Stimulated activated naive B cell treated with anti-CD40 and anti-IgM and Interleukin-4, amounts not matched to agents 10 μg/mL and 1 μg/mL and 100 μg/mL, for 72 hours (primary cell): ENCODE results near the gene HOXB9.

ENCODE experiments used
- ATAC-seq, 2 donors: fragments of 150-1000 bp; cut with Tn5 transposase; replicated peaks; 2 replicates each; pipeline ENCODE4 v1.10.0; 2021; ENCODE audit warnings: moderate library complexity in 1 of 2
- DNase-seq: peaks from one replicate; pipeline ENCODE4 v3.0.0; 2021
- H3K27ac Mint-ChIP-seq: one replicate; pipeline ENCODE4 v1.8.0; 2022; ENCODE audit warnings: mild to moderate bottlenecking, mixed read lengths
- H3K27me3 Mint-ChIP-seq, 2 donors: one replicate each; pipeline ENCODE4 v1.8.0; 2022; ENCODE audit warnings: mixed read lengths in 2 of 2
- H3K36me3 Mint-ChIP-seq, 2 donors: one replicate each; pipeline ENCODE4 v1.8.0; 2022; ENCODE audit warnings: mixed read lengths in 2 of 2, mild to moderate bottlenecking in 1 of 2
- H3K4me1 Mint-ChIP-seq, 2 donors: one replicate each; pipeline ENCODE4 v1.8.0; 2022; ENCODE audit warnings: mixed read lengths in 2 of 2, mild to moderate bottlenecking in 1 of 2
- H3K4me3 Mint-ChIP-seq, 2 donors: one replicate each; pipeline ENCODE4 v1.8.0; 2022; ENCODE audit warnings: mild to moderate bottlenecking in 2 of 2, mixed read lengths in 2 of 2, moderate library complexity in 1 of 2
- H3K9me3 Mint-ChIP-seq, 2 donors: one replicate each; pipeline ENCODE4 v1.8.0; 2022; ENCODE audit warnings: mixed read lengths in 2 of 2, mild to moderate bottlenecking in 1 of 2

Gene HOXB9

DNA sequence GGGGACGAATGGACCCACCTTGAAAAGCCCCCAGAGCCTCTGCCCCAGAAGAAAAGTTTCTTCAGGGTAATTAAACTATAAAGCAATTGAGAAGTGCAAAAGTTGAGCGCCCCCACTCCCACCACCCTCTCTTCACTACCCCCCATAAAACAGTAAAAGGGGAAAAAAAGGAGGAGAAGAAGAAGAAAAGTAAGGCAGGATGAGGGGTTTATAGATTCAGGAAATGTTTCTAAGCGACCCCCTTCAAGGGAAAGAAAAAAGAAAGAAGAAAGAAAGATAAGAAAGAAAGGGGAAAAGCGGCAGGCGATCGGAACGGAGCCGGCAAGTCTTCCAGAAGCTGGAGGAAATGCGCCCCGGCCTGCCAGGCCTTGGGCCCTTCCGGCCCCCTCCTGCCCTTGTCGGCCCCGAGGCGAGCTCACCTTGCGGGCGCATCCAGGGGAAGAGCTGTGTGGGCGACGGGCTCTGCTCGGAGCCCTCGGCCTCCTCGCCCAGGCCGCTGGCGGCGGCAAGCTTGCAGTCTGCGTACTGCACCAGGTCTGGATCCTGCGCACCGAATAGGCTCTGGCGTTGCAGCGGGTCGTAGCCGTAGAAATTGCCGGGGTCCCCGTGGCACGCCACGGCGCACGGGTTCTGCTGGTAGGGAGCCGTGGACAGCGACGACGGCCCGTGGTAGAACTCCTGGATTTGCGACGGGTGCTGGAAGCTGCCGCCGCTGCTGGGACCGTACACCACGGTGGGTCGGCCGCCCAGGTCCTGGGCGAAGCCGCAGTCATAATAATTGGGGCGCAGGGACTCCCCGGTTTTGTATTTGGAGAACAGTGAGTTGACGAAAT is 12.1 kb downstream of the HOXB9 start:
- ATAC-seq (no peak), DNase-seq (no peak)
- Mint-ChIP-seq H3K27ac (peak overlapping the region; percentile 93), H3K27me3 (peaks cover 72 to 96% of the 10 kb centered on the region in 2 donors), H3K4me3 (peak overlapping the region; percentile 76 to 78), H3K36me3 (peaks cover 2 to 7% of the 10 kb centered on the region in 2 donors), H3K4me1 (peaks cover 34 to 71% of the 10 kb centered on the region in 2 donors), H3K9me3 (no peaks in the 10 kb centered on the region)

DNA sequence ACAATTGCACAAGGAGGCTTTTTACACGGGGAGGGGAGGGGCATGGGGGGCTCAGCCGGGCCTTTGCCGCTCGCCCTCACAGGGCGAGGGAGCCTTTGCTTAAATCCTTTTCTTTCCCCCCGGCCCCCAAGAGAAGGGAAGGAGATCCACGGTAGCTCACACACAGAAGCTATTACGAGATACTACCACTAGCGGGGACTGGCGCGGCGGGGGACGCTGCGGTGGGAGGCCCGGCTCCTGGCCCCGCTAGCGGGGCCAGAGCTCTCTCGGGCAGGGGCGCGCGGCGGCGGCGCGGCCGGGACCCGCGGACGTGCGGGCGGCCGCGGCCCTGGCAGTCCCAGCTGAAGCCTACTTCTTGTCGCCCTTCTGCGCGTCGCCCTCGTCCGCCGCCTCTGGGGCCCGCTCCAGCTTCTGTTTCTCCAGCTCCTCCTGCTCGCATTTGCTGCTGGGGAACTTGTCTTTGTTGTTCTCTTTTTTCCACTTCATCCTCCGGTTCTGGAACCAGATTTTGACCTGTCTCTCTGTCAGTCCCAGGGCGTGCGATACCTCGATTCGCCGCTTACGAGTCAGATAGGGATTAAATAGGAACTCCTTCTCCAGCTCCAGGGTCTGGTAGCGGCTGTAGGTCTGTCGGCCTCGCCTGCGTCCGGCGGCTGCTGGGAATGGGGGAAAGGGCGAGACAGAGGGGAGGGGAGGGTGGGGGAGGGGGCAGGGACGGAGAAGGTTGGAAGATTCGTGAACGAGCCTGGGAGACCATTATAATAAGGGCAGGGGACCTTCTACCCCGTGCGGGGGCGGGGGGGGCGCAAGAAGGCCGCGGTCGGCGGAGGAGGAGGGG is 13.1 kb downstream of the HOXB9 start:
- Mint-ChIP-seq H3K27ac (peak overlapping the region; percentile 81), H3K36me3 (peaks cover 2 to 7% of the 10 kb centered on the region in 2 donors), H3K9me3 (no peaks in the 10 kb centered on the region), H3K4me3 (peak overlapping the region; percentile 84 to 93), H3K4me1 (peaks cover 30 to 61% of the 10 kb centered on the region in 2 donors), H3K27me3 (peaks cover 73 to 96% of the 10 kb centered on the region in 2 donors)
- peak; percentile 43 to 59 for ATAC-seq
- peak; percentile 25 for DNase-seq

GRCh38 chr17:48612456-48612853 is 13.7 kb downstream of the HOXB9 start:
- H3K27ac Mint-ChIP-seq: peak overlapping the region; percentile 65
- H3K4me3 Mint-ChIP-seq: peak overlapping the region; percentile 84 to 93
- DNase-seq (no peak), ATAC-seq (peak in 1 of 2 donors; percentile 3)
- H3K27me3 Mint-ChIP-seq: peaks cover 73 to 96% of the 10 kb centered on the region in 2 donors
- H3K4me1 Mint-ChIP-seq: peaks cover 30 to 57% of the 10 kb centered on the region in 2 donors
- H3K36me3 Mint-ChIP-seq: peaks cover 2 to 7% of the 10 kb centered on the region in 2 donors
- H3K9me3 Mint-ChIP-seq: no peaks in the 10 kb centered on the region

DNA sequence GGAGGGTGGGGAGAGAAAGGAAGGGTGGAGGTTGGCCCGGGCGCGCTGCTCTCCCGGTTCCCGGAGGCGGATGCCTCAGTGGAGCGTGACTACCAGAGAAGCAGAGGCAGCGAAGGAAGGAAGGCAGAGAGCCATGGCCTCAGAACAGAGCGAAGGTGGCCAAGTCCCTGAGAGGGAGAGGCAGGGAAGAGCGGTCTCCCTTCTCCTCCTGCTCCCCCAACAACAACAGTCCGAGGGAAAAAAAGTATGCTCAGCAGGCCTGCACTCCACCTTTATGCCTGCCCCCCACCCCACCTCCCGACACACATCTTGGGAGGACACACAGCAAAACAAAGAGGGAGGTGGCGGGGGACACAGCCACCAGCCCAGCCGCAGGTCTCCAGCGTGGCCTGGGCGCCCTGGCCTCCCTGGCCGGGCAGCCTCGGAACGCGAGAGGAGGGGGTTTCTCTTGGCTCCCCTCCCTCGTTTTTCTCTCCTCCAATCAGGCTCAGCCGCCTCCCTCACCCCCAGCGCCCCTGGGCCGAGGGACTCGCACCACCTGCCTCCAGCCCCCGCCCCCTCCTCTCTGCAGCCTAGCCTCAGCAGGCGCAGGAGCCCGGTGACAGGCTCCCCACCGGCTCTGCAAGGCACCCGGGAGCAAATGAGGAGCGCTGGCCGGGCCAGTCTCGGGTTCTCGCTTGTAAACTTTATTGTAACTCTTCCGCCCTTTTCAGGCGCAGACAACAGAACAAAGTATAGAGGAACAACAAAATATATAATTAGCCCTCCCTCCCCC is 14.3 kb downstream of the HOXB9 start:
- ATAC-seq (no peak), DNase-seq (no peak)
- Mint-ChIP-seq H3K27ac (peak overlapping the region; percentile 9), H3K27me3 (peaks cover 70 to 94% of the 10 kb centered on the region in 2 donors), H3K4me3 (peak overlapping the region; percentile 93 to 97), H3K9me3 (no peaks in the 10 kb centered on the region), H3K36me3 (peaks cover 2 to 7% of the 10 kb centered on the region in 2 donors), H3K4me1 (peaks cover 30 to 51% of the 10 kb centered on the region in 2 donors)

- H3K27me3 Mint-ChIP-seq: peaks cover 71 to 94% of the 10 kb centered on the region in 2 donors
- peaks cover 30 to 49% of the 10 kb centered on the region in 2 donors for H3K4me1 Mint-ChIP-seq
- H3K27ac Mint-ChIP-seq: peak overlapping the region; percentile 90
- peak overlapping the region; percentile 93 to 97 for H3K4me3 Mint-ChIP-seq
- ATAC-seq (peak; percentile 12 to 34), DNase-seq (no peak)
- no peaks in the 10 kb centered on the region for H3K9me3 Mint-ChIP-seq
- H3K36me3 Mint-ChIP-seq: peaks cover 2 to 7% of the 10 kb centered on the region in 2 donors
These were observed 14.9 kb downstream of the HOXB9 start for GRCh38 chr17:48611213-48611612.

DNA sequence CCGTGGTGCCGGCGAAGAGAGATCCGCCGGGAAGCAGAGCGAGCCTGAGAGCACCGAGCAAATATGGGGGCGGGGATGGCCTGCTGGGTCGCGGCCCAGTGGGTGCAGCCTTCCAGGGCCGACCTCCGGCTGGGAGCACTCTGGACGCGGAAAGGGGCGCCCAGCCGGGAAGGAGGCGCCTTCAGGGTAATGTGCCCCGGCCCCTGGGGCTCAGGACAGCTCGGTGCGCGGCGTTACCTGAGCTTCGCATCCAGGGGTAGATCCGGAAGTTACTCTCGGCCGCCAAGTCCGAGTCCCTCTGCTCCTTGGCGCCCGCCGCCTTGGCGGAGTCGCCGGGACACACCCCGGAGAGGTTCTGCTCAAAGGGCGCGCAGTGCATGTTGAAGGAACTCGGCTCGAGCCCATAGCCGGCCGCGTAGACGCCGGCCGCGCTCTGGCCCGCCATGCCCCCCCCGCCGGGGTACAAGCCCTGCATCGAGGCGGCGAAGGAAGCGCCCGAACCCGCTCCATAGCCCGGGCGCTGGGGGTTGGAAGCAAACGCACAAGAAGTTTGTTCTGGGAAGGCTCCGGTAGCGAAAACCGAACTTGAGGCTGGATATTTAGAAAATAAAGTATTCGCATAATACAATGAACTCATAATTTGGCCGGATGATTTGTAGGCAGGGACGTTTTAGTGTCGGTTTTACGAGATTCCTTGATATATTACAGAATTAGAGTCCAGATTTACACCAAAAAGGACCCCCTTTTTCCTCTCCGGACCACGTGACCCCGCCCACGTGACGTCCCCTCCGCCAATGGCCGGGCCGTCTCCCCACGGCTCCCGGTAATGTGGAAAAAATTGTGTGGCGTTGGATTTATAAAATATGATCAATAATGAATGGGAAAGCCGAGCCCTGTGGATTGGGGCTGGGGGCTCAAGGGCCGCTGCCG is 15.6 kb downstream of the HOXB9 start, which contains the start of gene HOXB7:
Gene HOXB7 (minus strand): TSS at position 736 of the 930 bp plus-strand sequence. CDS start 99 bp downstream, at position 637.
- H3K9me3 Mint-ChIP-seq: no peaks in the 10 kb centered on the region

GRCh38 chr17:48609759-48610281 is 16.3 kb downstream of the HOXB9 start:
- peaks cover 68 to 94% of the 10 kb centered on the region in 2 donors for H3K27me3 Mint-ChIP-seq
- no peak overlapping the region for H3K27ac Mint-ChIP-seq
- H3K9me3 Mint-ChIP-seq: no peaks in the 10 kb centered on the region

More for the DNA sequence above, 15.6 kb downstream of the HOXB9 start, which contains the start of gene HOXB7:
- peaks cover 30 to 49% of the 10 kb centered on the region in 2 donors for H3K4me1 Mint-ChIP-seq
- ATAC-seq (peak; percentile 50 to 51), DNase-seq (peak; percentile 40)
- H3K36me3 Mint-ChIP-seq: peaks cover 2 to 7% of the 10 kb centered on the region in 2 donors
- peak within 1 kb of the TSS; percentile 93 to 97 for H3K4me3 Mint-ChIP-seq
- peaks cover 71 to 94% of the 10 kb centered on the region in 2 donors for H3K27me3 Mint-ChIP-seq
- H3K27ac Mint-ChIP-seq: peak within 1 kb of the TSS; percentile 90

DNA sequence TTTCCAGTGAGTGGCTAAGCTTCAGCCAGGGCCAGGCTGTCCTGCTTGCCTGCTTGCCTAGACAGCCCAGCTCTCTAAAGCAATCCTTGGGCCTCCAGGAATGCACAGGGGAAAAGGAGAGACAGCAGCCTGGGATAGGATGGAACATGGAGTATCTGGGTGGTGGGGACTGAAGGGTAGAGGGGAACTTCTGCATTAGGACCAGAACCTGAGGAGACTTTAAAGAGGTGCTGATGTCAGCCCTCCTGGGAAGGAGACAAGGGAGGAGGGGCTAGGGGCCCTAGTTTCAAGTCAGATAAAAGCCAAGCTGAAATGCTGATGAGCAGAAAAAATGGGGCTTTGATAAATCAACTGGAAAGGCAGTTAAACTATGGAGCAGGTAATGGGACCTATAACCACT is 17.1 kb downstream of the HOXB9 start:
- no peak for DNase-seq
- Mint-ChIP-seq H3K4me3 (no peak overlapping the region), H3K4me1 (peaks cover 25 to 37% of the 10 kb centered on the region in 2 donors), H3K27ac (no peak overlapping the region), H3K27me3 (peaks cover 68 to 94% of the 10 kb centered on the region in 2 donors), H3K36me3 (peaks cover 0 to 2% of the 10 kb centered on the region in 2 donors), H3K9me3 (no peaks in the 10 kb centered on the region)
- no peak for ATAC-seq

More at GRCh38 chr17:48609759-48610281, 16.3 kb downstream of the HOXB9 start:
- Mint-ChIP-seq H3K4me1 (peaks cover 27 to 44% of the 10 kb centered on the region in 2 donors), H3K36me3 (peaks cover 2 to 3% of the 10 kb centered on the region in 2 donors), H3K4me3 (peak overlapping the region; percentile 93 to 97)
- DNase-seq: no peak
- no peak for ATAC-seq

DNA sequence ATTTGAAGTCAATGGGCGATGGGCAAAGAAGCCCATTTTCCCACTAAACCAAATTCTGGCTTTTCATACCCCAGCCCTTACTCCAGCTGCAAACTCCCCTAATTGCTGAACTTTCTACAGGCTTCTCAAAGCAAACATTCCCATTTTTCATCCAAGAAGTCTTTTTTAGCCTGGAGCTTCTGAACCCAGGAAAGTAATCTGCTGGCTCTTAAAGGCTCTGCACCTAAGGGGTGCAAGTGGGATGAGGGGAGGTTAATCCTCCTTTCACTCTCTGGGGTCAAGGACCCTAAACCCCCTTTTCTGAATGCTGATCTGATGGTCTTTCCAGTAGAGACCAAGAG is 17.7 kb downstream of the HOXB9 start:
- peaks cover 0 to 2% of the 10 kb centered on the region in 2 donors for H3K36me3 Mint-ChIP-seq
- no peaks in the 10 kb centered on the region for H3K9me3 Mint-ChIP-seq
- peaks cover 21 to 31% of the 10 kb centered on the region in 2 donors for H3K4me1 Mint-ChIP-seq
- H3K27me3 Mint-ChIP-seq: peaks cover 68 to 94% of the 10 kb centered on the region in 2 donors
- ATAC-seq (no peak), DNase-seq (no peak)
- no peak overlapping the region for H3K27ac Mint-ChIP-seq
- no peak overlapping the region for H3K4me3 Mint-ChIP-seq

DNA sequence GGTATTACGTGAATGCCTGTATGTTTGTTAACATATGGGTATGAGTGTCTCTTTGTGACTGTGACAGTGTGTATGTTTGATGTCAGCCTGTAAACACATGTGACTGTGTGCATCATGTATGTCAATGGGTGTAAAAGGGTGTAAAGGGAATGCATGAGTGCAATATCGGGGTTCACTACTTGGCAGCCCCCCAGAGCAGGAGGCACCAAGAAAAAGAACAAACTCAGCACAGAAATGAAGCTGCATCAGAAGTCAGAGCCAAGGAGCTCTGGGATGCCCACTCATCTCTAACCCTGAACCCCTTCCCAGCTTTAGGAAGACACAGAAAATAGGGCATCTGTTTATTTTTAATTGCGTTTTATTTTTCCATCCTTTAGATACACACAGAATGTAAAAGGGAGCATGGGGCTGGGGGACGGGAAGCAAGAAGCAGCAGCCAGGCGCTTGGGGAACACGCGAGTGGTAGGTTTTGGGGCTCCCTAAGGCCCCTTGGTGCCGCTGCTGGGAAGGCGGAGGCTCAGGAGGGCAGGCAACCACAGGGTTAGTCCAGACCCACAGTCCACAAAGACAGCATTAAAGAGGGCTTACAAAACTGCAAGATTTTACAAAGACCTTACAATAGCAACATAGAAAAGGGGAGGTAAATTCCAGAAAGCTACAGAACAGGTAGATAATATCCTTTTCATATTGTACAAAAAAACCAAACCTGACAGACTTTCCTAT is 19.1 kb downstream of the HOXB9 start:
- H3K4me3 Mint-ChIP-seq: no peak overlapping the region
- H3K4me1 Mint-ChIP-seq: peaks cover 15 to 26% of the 10 kb centered on the region in 2 donors
- DNase-seq (no peak), ATAC-seq (no peak)
- no peaks in the 10 kb centered on the region for H3K9me3 Mint-ChIP-seq
- peaks cover 64 to 95% of the 10 kb centered on the region in 2 donors for H3K27me3 Mint-ChIP-seq
- H3K27ac Mint-ChIP-seq: no peak overlapping the region
- H3K36me3 Mint-ChIP-seq: peaks cover 0 to 2% of the 10 kb centered on the region in 2 donors

GRCh38 chr17:48605991-48606891 is 19.9 kb downstream of the HOXB9 start:
- no peak for DNase-seq
- Mint-ChIP-seq H3K9me3 (no peaks in the 10 kb centered on the region), H3K36me3 (peaks cover 0 to 2% of the 10 kb centered on the region in 2 donors), H3K27me3 (peaks cover 64 to 95% of the 10 kb centered on the region in 2 donors), H3K27ac (no peak overlapping the region), H3K4me3 (no peak overlapping the region), H3K4me1 (peaks cover 10 to 18% of the 10 kb centered on the region in 2 donors)
- ATAC-seq: no peak
